Activated CD4-positive, alpha-beta memory T cell treated with anti-CD3 and anti-CD28 coated beads for 36 hours (primary cell): Measurements from ENCODE around the gene NAALADL2. TPM values are rescaled to one million over a fixed set of nuclear protein-coding genes. Genes with fewer than 3 reads are reported as not detected.

Experiments used
- CTCF ChIA-PET: fragments of 350-600 bp; sonication (Branson Sonifier 250); formaldehyde crosslinking; loops from one replicate; lab custom pipeline; 2021; ENCODE audit warnings: antibody characterized with exemption, inconsistent platforms; lab: Charles Lee
- POLR2A ChIA-PET: fragments of 350-600 bp; sonication (Branson Sonifier 250); formaldehyde crosslinking; loops from one replicate; lab custom pipeline; 2021; ENCODE audit warnings: antibody characterized with exemption; lab: Charles Lee
- DNase-seq: peaks from one replicate; pipeline ENCODE4 v3.0.0-alpha.2; 2020
- H3K27ac Mint-ChIP-seq: one replicate; pipeline ENCODE4 v1.8.0; 2021; ENCODE audit warnings: mixed read lengths
- H3K27me3 Mint-ChIP-seq: one replicate; pipeline ENCODE4 v1.8.0; 2021; ENCODE audit warnings: mixed read lengths
- H3K36me3 Mint-ChIP-seq: one replicate; pipeline ENCODE4 v1.8.0; 2021; ENCODE audit warnings: mixed read lengths
- H3K4me1 Mint-ChIP-seq: one replicate; pipeline ENCODE4 v1.8.0; 2021; ENCODE audit warnings: low read depth, mixed read lengths
- H3K4me3 Mint-ChIP-seq: one replicate; pipeline ENCODE4 v1.8.0; 2021; ENCODE audit warnings: mild to moderate bottlenecking, mixed read lengths
- H3K9me3 Mint-ChIP-seq: one replicate; pipeline ENCODE4 v1.8.0; 2021; ENCODE audit warnings: mixed read lengths
- intact Hi-C: fragments of 100-400 bp; cut with micrococcal nuclease; formaldehyde crosslinking; loops from one replicate; pipeline ENCODE4 v1.15.1; 2023
- total RNA-seq, 2 experiments: library from RNA; stranded (reverse); gene quantifications; one replicate each; pipeline ENCODE4 v1.2.3, GENCODE V29; 2021

Gene NAALADL2
- total RNA-seq, 2 experiments from 2014 or later = not detected

GRCh38 chr3:174859756-174860155 lies 622 bp downstream of the NAALADL2 start:
- no peaks in the 10 kb centered on the region for H3K4me1 Mint-ChIP-seq
- peaks cover 4% of the 10 kb centered on the region for H3K9me3 Mint-ChIP-seq
- no peaks in the 10 kb centered on the region for H3K36me3 Mint-ChIP-seq
- intact Hi-C loops = no loop called here
- no peak for DNase-seq
- POLR2A ChIA-PET = no interaction called here
- no peak overlapping the region for H3K4me3 Mint-ChIP-seq
- no peaks in the 10 kb centered on the region for H3K27me3 Mint-ChIP-seq
- H3K27ac Mint-ChIP-seq = no peak overlapping the region
- CTCF ChIA-PET = no interaction called here

GRCh38 chr3:174862101-174862500 lies 3.0 kb downstream of the NAALADL2 start:
- POLR2A ChIA-PET = no interaction called here
- no peak for DNase-seq
- no peaks in the 10 kb centered on the region for H3K4me1 Mint-ChIP-seq
- no peaks in the 10 kb centered on the region for H3K27me3 Mint-ChIP-seq
- no peak overlapping the region for H3K4me3 Mint-ChIP-seq
- H3K36me3 Mint-ChIP-seq = no peaks in the 10 kb centered on the region
- no peak overlapping the region for H3K27ac Mint-ChIP-seq
- CTCF ChIA-PET = no interaction called here
- H3K9me3 Mint-ChIP-seq = peaks cover 4% of the 10 kb centered on the region
- intact Hi-C loops = no loop called here

DNA sequence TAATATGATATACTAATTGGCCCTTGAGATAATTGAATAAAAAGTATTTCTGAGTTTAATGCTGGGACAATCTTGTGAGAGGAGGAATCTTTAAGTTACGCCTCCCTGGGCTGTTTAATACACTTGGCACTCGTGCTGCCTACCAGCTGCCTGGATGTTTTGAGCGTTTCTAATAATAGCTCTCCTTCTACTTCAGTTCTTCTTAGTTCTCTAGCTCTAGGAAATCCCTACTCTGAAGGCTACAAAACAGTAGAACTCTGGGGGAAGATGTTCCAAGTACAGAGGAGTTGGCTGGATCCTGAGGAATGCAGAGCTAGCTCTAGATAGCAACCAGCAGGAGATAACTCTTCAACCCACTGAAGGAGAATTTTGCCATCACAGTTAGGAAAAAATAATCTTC lies 3.5 kb downstream of the NAALADL2 start:
- Mint-ChIP-seq H3K9me3 (peaks cover 4% of the 10 kb centered on the region), H3K27ac (no peak overlapping the region), H3K4me1 (no peaks in the 10 kb centered on the region), H3K36me3 (no peaks in the 10 kb centered on the region), H3K4me3 (no peak overlapping the region), H3K27me3 (no peaks in the 10 kb centered on the region)
- intact Hi-C loops = no loop called here
- DNase-seq = no peak
- POLR2A ChIA-PET = no interaction called here
- CTCF ChIA-PET = no interaction called here

GRCh38 chr3:174863488-174863887 lies 4.4 kb downstream of the NAALADL2 start:
- CTCF ChIA-PET = no interaction called here
- POLR2A ChIA-PET = no interaction called here
- no peaks in the 10 kb centered on the region for H3K36me3 Mint-ChIP-seq
- no peak overlapping the region for H3K4me3 Mint-ChIP-seq
- H3K27ac Mint-ChIP-seq = no peak overlapping the region
- intact Hi-C loops = no loop called here
- no peaks in the 10 kb centered on the region for H3K4me1 Mint-ChIP-seq
- no peaks in the 10 kb centered on the region for H3K27me3 Mint-ChIP-seq
- H3K9me3 Mint-ChIP-seq = peaks cover 2% of the 10 kb centered on the region
- no peak for DNase-seq

DNA sequence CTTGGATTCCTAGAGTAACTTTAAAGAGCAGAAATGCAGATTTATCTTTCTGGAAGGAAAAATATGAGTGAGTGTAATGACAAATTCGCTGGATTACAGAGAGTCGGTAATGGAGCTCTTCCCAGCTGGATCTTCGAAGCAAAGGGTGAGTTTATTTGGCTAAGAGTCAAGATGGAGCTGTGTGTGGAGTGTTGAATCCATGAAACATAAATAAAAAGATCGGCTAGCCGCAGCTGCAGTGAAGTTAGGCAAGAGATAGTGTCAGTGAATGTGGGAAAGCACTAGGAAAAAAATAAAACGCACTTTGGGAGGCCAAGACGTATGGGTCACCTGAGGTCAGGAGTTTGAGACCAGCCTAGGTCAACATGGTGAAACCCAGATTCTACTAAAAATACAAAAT lies 10.3 kb downstream of the NAALADL2 start:
- no peaks in the 10 kb centered on the region for H3K4me1 Mint-ChIP-seq
- H3K27me3 Mint-ChIP-seq = no peaks in the 10 kb centered on the region
- ChIA-PET POLR2A (no interaction called here), CTCF (no interaction called here)
- DNase-seq = no peak
- no peak overlapping the region for H3K27ac Mint-ChIP-seq
- peaks cover 6% of the 10 kb centered on the region for H3K9me3 Mint-ChIP-seq
- no peak overlapping the region for H3K4me3 Mint-ChIP-seq
- intact Hi-C loops = no loop called here
- no peaks in the 10 kb centered on the region for H3K36me3 Mint-ChIP-seq

- no peaks in the 10 kb centered on the region for H3K4me1 Mint-ChIP-seq
- H3K27ac Mint-ChIP-seq = no peak overlapping the region
- DNase-seq = no peak
- H3K36me3 Mint-ChIP-seq = no peaks in the 10 kb centered on the region
- H3K4me3 Mint-ChIP-seq = no peak overlapping the region
- intact Hi-C loops = no loop called here
- ChIA-PET POLR2A (no interaction called here), CTCF (no interaction called here)
- H3K27me3 Mint-ChIP-seq = no peaks in the 10 kb centered on the region
- H3K9me3 Mint-ChIP-seq = peaks cover 6% of the 10 kb centered on the region
Measured at GRCh38 chr3:174873832-174874657, 14.9 kb downstream of the NAALADL2 start.

- ChIA-PET CTCF (no interaction called here), POLR2A (no interaction called here)
- Mint-ChIP-seq H3K4me1 (no peaks in the 10 kb centered on the region), H3K9me3 (peaks cover 20% of the 10 kb centered on the region), H3K27me3 (no peaks in the 10 kb centered on the region), H3K36me3 (no peaks in the 10 kb centered on the region), H3K4me3 (no peak overlapping the region), H3K27ac (no peak overlapping the region)
- DNase-seq = no peak
- intact Hi-C loops = no loop called here
Measured at GRCh38 chr3:174882789-174883188, 23.7 kb downstream of the NAALADL2 start.

GRCh38 chr3:174883881-174884675 lies 24.9 kb downstream of the NAALADL2 start:
- Mint-ChIP-seq H3K9me3 (peaks cover 20% of the 10 kb centered on the region), H3K4me1 (no peaks in the 10 kb centered on the region), H3K36me3 (no peaks in the 10 kb centered on the region), H3K27me3 (no peaks in the 10 kb centered on the region), H3K4me3 (no peak overlapping the region), H3K27ac (no peak overlapping the region)
- POLR2A ChIA-PET = interaction anchor here (0.6 kb wide), 1 partner anchor 365 kb away, joined by 3 read pairs; no protein-coding TSS in a partner anchor
- CTCF ChIA-PET = no interaction called here
- no peak for DNase-seq
- intact Hi-C loops = no loop called here

DNA sequence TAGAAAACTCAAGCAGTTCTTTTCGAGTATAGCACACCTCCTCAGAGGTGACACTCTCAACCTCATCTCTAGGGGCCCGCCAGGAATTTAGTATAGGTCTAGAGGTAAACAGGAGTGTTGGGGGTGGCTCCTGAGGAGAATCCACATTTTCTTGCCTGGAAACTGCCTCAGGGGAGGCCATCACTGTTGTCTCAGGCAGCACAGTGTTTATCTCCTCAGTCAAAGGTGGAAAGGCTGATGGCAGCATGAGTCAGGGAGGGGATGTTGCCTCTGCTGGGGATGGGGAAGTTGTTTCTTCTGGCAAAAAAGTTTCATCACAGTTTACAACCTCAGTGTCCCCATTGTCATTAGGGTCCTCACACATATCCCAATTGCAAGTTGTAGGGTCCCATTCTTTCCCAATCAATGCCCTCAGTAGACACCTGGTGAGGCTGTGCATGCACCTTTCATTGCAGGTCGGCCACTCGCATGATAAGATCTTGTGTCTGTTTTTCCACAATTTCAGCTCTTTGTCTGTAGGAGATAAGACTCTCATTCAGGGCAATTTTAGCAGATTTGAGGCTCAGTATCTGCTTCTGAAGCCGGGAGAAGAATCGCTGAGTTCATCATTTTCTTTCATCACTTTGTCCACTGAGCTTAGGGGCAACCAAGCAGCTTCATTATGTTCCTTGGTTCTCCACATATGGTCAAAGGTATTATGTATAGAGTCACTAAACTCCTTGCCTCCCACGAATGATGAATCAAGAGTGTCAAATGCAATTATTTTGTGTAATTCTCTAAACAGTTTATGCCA lies 25.8 kb downstream of the NAALADL2 start:
- DNase-seq = no peak
- H3K4me1 Mint-ChIP-seq = no peaks in the 10 kb centered on the region
- intact Hi-C loops = no loop called here
- no peak overlapping the region for H3K4me3 Mint-ChIP-seq
- ChIA-PET POLR2A (no interaction called here), CTCF (no interaction called here)
- H3K36me3 Mint-ChIP-seq = no peaks in the 10 kb centered on the region
- H3K27ac Mint-ChIP-seq = no peak overlapping the region
- H3K9me3 Mint-ChIP-seq = peaks cover 16% of the 10 kb centered on the region
- H3K27me3 Mint-ChIP-seq = no peaks in the 10 kb centered on the region

GRCh38 chr3:174891524-174892203 lies 32.5 kb downstream of the NAALADL2 start:
- H3K27me3 Mint-ChIP-seq = no peaks in the 10 kb centered on the region
- no peaks in the 10 kb centered on the region for H3K36me3 Mint-ChIP-seq
- H3K27ac Mint-ChIP-seq = no peak overlapping the region
- peaks cover 5% of the 10 kb centered on the region for H3K9me3 Mint-ChIP-seq
- H3K4me1 Mint-ChIP-seq = no peaks in the 10 kb centered on the region
- H3K4me3 Mint-ChIP-seq = no peak overlapping the region
- POLR2A ChIA-PET = no interaction called here
- CTCF ChIA-PET = no interaction called here
- intact Hi-C loops = no loop called here
- no peak for DNase-seq

DNA sequence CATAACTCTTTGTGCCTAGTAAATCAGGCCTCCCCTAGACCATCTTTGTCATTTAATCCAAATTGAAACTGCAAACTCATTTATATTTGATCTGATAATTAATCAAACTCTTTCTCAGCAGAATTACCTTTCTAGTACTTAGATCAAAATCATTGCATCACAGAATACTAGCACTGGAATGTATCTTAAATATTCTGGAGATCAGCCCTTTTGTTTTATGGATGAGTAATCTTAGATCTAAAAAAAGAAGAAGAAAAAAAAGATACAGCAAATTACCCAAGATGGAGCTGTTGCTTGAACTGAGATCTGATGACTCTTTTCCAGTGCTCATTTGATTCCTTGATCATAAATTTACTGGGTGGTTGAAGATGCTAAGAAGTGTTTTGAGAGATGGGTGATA lies 47.9 kb downstream of the NAALADL2 start:
- peaks cover 5% of the 10 kb centered on the region for H3K9me3 Mint-ChIP-seq
- no peaks in the 10 kb centered on the region for H3K4me1 Mint-ChIP-seq
- no peak overlapping the region for H3K4me3 Mint-ChIP-seq
- no peaks in the 10 kb centered on the region for H3K27me3 Mint-ChIP-seq
- ChIA-PET CTCF (no interaction called here), POLR2A (no interaction called here)
- H3K36me3 Mint-ChIP-seq = no peaks in the 10 kb centered on the region
- intact Hi-C loops = no loop called here
- no peak overlapping the region for H3K27ac Mint-ChIP-seq
- DNase-seq = no peak
